ENCODE data around the gene BBLN.
A peak's percentile ranks its signal among the peaks of the same experiment; 100 is the strongest.
"Not testable (repeated sequence)": the region's sequence is repeated elsewhere in the genome, so short reads cannot be mapped to it uniquely, and the experiment has no call there.

Gene BBLN

DNA sequence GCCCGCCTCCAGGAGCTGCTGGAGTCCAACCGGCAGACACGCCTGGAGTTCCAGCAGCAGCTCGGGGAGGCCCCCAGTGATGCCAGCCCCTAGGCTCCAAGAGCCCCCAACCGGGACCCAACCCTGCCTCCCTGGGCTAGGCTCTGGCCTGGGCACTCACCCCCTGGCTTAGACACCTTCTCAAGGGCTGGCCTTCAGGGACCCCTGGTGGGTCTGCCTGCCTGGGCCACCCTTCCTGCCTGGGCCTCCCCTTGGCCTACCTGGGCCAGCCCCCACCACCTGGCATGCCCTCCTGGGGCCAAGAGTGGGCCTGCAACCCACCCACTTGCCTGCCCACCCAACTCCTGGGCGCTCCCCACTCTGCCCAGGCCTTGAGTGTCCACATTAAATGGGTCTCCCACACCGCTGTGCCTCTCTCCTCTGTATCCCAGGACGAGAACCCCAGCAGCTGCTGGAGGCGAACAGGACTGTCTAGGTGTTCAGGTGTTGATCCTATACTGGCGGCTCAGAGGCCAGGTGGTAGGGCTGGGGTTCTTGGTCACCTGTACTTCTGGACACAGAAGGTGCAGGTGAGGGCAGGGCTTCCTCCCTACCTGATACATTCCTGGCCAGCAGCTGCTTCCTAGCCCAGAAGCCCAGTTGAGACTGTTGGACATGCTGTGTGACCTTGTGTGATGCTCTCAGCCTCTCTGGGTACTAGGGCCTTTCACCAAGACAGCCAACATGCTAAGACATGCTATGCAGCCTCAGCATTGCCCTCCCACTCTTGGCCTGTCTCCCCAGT is 3.6 kb downstream of the BBLN start:
- no peak for DNase-seq (ENCODE audit: low spot score)

DNA sequence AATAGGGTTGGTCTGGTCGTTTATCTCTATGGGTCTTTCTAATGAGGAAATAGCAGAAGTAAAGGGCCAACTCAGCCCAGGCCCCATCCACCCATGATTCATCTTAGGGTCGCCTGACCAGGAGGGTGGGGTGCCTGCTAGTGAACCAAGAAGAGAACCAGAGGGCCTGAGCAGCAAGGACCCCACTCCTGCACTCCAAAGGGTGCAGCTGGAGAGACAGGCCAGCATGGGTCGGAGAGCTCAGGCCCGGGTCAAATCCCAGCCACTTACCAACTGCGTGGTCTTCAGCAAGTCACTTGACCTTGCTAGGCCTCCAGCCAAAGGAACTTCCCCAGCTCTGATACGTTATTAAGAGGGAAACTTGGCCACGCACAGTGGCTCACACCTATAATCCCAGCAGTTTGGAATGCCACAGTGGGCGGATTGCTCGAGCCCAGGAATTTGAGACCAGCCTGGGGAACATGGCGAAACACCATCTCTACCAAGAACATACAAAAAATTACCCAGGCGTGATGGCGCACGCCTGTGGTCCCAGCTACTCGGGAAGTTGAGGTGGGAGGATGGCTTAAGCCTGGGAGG is 4.3 kb downstream of the BBLN start:
- no peak for DNase-seq (ENCODE audit: low spot score)

DNA sequence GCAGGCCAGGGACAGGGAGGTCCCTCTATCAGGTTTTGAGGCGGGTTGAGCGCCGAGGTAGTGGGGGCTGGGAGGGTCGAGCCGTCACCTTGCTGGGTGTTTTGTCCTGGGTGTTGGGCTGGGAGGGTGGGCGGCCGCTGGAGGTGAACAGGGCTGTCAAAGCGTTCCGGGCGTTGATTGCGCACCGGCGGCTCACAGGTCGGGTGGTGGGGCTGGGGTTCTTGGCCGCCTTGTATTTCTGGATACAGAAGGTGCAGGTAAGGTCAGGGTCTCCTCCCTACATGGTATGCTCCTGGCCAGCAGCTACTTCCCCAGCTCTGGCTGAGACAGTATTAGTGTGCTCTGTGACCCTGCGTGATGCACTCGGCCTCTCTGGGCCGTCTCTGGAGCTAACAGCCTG is 6.1 kb downstream of the BBLN start:
- DNase-seq (ENCODE audit: low spot score) = no peak

DNA sequence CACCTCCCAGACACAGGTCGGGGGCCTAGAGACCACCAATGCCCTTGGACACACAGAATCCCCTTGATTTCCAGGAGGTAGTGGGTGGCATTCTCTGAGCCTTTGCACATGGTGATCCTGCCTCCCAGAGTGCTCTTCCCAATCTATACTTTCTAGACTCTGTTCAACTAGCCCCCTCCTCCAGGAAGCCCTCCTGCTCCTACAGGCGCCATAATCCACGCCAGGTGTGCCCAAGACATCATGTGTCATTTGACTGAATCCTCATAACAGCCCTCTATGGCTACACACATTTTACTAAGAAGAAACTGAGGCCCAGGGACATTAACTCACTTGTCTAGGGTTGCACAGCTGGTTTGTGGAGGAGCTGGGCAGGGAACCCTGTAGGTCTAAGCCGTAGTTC is 7.1 kb downstream of the BBLN start:
- no peak for DNase-seq (ENCODE audit: low spot score)

DNA sequence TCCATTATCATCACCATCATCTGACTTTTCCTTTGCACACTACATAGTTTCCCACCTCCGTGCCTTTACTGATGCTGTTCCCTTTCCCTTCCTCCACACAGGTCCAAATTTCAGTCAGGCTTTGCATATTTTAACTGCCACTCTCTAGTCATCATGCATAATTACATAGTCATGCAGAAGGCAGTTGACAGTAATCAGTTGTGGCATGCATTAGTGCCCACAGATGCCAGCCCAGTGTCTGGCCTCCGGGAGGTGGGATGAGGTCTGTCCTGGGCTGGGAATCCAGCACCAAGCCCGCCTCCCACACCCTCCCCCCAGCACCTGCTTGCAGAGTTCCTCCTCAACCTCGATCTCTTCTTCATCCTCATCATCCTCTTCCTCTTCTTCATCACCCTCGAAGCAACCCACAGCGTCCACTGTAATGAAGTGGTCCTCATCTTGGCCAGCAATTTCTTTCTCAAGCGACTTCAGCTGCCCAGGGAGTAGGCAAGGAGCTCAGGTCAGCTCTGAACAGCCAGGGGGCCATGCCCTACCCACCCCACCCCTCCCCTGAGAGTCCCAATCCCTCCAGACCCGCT is 8.8 kb downstream of the BBLN start:
- no peak for DNase-seq (ENCODE audit: low spot score)

DNA sequence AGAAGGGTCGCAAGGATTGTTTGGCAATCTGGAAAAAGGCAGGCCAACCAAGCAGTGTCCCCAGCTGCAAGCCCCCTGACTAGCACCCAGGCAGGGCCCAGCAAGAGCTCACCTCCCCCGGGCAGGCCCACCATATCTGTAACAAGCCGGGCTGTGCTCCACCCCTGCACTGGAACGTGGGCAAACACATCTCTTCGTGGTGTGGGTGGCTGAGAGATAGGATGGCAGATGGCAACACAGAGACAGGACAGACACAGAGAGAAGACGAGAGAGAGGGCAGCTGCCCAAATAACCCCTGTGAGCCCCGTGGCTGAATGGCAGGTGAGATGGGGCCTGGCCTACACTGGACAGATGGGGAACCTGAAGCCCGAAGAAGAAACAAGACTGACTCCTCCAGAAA is 9.4 kb downstream of the BBLN start:
- DNase-seq (ENCODE audit: low spot score) = no peak

DNA sequence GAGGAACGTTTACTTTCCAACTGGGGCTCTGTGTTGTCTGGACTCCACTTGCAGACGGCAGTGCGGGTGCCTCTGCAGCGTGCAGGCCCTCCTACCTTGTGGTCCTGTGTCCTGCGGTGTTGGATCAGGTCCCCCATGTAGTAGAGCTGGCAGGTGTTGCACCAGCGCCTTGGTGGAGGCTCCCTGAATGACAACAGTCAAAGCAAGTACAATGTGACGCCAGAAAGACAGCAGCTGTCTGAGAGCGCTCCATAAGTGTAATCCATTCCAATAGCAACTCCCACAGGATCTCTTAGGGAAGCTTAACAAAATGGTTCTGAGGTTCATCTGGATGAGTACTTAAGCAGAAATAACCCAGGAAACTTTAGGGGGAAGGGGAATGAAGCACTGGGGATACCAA is 9.9 kb downstream of the BBLN start:
- no peak for DNase-seq (ENCODE audit: low spot score)

DNA sequence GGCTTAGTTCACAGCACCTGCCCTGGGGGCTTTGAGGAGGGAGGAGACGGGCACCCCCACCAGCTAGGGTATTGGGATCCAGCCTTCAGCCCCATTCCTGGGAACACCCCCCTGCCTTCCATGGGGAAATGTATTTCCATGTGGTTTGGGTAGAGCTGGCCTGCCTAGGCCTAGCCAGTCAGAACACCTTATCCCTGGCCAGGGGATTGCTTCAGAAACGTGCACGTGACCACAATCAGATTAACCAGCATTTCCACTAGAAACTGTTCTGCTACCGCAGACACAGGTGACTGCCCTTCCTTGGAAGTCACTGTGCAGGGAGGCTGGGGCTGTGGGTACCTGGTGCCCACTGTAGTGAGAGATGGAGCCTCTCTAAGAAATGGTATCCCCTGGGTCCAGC is 14.0 kb downstream of the BBLN start:
- DNase-seq (ENCODE audit: low spot score) = no peak

DNA sequence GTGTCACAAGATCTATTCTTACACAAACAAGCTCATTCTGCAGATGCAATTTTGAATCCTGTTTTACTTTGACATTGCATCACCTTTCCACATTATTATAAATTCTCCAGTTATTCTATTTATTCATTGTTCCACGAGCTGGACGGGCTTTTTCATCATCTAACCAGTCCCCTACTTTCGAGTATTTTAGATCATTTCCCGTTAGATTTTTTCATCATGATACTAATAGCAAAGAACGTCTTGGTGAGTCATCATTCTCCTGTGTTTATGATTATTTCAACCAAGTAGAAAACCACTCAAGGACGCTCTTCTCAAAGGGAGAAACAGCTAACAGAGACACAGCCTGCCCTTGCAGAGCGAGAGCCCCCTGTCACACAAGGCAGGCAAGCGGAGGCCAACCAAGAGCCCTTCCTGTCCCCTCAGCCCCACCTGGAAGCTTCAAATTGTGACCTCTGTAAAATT is 15.1 kb downstream of the BBLN start:
- no peak for DNase-seq (ENCODE audit: low spot score)

DNA sequence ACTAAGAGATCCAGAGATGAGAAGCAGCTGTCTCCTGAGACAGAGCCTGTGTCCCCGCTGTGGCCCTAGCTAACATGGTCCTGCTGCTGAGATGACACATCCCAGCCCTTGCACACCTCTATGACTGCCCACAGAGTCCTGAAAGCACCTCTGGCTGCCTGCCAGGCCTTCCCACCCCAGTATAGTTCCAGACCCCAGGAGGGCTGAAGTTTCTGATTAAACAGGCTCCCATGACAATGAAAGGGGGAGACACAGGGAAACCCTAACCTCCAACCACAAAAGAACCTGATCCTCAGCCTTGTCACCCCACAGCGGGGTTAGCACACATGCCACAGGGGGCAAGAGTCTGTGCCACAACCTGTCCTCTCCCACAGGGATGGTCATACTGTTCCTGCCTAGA is 15.7 kb downstream of the BBLN start:
- DNase-seq (ENCODE audit: low spot score) = no peak

DNA sequence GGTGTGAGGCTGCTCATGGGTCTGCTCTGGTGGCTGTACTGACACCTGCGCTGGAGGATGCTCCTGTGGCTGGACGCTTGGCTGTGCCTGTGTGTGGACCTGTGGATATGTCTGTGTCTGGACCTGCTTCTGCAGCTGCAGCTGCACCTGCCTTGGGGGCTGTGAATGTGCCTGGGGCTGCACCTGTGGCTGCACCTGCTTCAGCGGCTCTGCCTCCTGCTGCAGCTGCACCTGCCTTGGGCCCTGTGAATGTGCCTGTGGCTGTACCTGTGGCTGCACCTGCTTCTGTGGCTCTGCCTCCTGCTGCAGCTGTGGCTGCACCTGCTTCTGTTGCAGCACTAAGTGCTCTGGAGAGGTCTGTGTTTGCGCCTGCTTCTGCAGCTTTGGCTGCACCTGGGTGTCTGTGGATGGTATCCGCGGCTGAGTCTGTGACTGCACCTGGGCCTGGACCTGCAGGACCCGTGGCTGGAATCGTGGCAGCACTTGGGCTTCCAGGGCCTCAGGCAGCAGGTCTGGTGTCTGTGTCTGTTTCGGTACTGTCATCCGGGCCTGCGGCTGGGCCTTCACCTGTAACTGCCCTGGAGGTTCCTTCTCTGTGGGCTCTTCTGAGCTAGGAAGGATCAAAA is 18.9 kb downstream of the BBLN start:
- DNase-seq (ENCODE audit: low spot score) = peak; percentile 46

DNA sequence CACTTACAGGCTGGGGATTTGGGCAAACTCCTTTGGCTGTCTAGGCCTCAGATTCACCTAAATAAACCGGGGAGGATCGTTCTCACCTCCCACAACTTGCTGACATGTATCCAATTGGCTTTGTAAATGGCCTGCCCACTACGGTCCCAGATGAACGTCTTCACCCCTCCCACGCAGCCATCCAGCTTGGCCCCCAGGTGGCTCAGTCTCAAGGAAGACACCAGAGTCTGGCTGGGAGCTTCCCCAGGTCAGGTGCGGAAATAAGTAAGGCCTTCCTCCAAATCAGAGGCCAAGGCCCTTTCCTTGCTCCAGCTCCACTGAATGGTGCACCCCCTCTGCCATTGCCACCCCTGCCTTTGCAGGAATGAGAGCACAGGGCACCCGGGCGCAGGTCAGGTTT is 19.9 kb downstream of the BBLN start:
- DNase-seq (ENCODE audit: low spot score) = no peak

DNA sequence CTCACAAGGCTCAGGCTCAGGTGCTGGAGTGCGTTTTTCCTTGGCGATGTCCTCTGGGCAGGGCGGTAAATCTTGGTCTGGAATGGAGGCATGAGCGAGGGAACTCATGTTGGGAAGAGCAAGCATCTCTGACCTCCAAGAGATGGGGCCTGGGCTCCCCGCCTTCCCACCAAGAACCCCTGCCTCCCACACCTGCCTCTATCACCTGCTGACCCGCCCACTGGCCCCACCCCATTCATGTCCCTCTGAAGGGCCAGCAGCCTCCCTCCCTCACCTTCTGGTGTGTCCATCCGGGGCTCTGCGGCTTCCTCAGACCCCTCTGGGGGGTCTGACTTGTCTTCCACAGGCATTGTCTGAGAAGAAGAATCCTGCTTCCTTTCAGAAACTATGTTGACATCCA is 20.4 kb downstream of the BBLN start:
- DNase-seq (ENCODE audit: low spot score) = no peak

DNA sequence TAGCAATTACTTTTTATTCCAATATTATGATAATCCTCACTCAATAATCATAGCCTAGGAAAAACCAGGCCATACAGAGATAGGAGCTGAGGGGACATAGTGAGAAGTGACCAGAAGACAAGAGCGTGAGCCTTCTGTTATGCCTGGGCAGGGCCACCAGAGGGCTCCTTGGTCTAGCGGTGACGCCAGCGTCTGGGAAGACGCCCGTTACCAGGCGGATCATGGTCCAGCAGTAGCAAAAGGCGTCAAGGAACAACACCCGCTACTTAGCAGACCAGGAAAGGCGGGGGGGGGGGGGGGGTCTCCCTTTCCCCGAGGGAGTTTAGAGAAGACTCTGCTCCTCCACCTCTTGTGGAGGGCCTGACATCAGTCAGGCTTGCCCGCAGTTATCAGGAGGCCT is 21.4 kb downstream of the BBLN start:
- not testable (repeated sequence) for DNase-seq (ENCODE audit: low spot score)

DNA sequence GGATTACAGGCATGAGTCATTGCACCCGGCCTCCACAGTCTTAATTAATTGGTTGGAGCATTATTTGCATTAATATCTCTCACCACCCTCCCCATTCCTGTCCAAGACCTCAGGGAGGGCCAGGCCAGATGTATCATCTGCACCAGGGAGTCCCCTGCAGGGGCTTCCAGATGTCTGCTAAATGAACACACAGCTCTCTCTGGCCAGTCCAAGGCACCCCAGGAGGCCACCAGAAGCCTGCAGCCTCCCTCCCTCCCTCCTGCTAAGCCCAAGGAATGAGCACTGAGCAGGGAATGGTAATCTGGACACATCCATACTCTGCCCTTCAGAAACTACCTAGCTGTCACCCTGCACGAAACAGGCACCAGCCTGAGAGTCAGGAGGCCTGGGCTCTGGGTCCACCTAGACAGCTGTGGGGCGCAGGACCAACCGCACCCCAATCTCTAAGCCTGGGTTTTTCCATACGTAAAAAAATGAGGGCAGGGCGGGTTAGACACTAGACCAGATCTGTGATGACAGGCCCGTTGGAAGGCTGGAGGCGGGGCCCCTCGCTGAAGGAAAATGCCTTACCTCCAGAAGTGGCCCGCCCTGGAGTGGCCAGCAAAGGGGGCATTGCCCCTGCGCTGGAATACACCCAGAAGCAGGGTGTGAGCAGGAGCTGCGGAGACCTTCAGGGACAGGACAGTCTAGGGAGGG is 23.0 kb downstream of the BBLN start:
- no peak for DNase-seq (ENCODE audit: low spot score)

DNA sequence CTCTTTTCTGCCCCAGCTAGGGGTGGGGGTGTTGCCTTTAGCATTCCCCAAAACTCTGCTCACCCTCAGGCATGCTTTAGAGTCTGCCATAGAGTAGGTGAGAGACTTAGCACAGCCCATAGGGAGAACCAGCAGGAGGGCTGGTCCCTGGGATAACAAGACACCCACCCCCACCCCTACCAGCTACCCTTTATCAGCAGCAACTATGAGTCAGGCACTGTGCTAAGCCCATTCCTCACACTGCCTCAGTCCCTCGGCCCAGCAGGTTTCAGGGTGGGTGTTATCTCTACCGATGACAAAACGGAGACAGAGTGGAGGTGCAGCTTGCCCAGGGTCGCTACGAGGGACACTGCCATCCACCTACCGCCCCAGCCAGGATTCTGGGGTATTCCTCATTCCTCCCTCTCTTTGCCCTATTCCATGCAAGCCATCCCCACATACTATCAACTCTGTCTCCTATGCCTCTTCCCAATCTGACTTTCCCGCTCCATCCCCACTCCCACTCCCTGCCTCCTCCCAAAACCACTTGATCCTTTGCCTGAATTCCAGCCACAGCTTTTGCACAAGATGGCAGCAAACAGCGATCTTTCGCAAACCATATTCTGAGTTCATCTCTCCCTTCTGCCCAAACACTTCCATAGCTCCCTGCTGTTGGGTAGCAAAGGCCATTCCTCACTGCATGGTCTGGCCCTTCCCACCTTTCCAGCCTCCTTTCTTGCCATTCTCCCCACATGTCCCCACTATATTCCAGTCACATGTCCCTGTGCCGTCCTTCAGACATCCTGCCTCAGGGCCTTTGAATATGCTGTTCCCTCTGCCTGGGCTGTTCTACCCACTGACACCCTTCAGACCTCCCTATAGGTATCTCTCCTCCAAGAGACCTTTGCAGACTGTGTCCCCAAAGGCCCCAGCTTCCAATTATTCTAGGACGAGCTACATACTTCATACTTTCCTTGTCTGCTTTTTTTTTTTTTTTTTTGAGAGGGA is 26.2 kb downstream of the BBLN start:
- no peak for DNase-seq (ENCODE audit: low spot score)

DNA sequence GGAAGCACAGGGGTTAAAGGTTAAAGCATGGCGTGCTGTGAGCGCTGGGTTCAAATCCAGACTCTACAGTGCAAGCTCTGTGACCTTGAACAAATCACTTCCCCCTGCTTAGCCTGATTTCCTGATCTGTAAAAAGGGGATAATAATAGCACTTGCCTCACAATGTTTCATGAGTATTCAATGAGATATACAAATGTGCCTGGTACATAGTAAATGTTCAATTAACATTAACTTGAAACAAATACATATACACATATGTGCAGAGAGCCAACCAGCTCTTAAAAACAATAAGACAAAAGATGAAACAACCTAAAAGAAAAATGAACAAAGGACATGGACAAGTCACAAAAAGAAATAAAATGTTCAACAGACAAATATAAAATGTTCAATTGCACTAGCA is 27.3 kb downstream of the BBLN start:
- no peak for DNase-seq (ENCODE audit: low spot score)

DNA sequence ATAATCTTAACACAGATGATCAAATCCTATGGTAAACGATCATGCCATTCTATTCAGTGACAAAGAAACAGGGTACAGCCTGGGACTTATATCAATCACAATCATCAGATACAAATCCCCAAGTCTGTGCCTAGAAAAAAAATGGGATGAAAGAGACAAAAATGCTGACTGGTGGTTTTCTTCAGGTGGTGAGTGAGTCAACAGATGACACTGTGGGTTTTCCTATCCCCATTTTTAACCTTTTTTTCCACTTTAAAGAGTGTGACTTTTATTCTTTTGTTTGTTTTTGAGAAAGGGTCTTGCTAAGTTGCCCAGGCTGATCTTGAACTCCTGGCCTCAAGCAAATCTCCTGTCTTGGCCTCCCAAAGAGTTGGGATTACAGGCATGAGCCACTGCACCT is 28.1 kb downstream of the BBLN start:
- no peak for DNase-seq (ENCODE audit: low spot score)

DNA sequence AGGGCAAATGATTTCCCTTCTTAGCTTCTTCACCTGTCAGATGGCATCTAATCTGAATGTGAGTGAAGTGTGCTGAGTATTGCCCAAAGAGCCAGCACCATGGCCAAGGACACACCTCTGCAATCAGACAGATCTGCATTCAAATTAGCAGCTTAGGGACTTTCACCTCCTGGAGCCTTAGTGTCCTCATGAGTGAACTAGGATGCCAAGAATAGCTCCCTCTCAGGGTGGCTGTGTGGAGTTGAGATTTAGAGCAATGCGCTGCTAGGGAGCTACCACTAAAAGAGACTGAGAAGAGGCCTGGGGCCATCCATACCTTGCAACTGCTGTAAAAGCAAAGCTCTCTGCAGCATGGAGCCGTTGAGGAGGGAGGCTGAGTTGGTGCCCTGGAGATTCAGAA is 29.9 kb downstream of the BBLN start:
- DNase-seq (ENCODE audit: low spot score) = peak; percentile 45

DNA sequence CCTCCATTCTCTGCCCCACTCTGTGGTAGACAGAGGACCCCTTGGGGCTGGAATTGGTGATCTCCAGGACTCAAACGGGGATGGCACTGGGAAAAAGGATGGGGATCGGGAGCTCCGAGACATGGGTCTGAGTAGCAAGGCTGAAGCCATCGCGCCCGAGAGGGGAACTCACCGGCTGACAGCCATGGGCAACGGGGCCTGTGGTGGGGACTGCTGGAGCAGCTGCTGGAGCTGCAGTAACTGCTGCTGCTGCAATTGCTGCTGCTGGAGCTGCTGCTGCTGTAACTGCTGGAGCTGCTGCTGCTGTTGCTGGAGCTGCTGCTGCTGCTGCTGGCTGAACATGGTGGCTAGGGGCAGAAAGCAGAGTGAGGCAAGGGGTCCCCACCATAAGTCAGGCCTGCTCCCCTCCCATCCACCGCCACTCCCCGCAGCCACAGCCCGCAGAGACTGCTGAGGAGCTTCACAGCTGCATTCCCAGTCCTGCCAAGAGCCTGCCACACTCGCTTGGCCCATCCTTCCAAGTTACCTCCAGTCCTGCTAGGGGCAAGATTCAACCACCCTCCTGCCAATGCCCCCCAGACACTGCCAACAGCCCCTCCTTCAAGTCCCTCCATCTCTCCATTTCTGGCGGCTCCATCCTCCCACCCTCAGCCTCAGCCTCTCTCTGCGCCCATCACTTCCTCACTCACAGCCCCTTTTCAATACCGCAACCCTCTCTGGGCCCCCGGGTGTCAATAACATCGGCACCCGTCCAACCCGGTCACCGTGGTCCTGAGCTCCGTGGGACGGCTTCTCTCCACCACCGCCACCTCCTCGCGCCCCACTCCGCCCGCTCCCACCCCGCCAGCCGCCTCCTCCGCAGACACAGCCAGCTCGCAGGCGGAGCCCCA is 30.7 kb downstream of the BBLN start:
- DNase-seq (ENCODE audit: low spot score) = peak; percentile 36

Measured in NAMALWA (cell line).